Myocyte (in vitro differentiated cells): Measurements from ENCODE around the gene FTO. TPM values are rescaled to one million over a fixed set of nuclear protein-coding genes. Genes with fewer than 3 reads are reported as not detected.
"Not testable (repeated sequence)": the region's sequence is repeated elsewhere in the genome, so short reads cannot be mapped to it uniquely, and the experiment has no call there.

ENCODE experiments used
- DNase-seq: peaks from one replicate; pipeline ENCODE4 v3.0.0-alpha.2; 2012; ENCODE audit warnings: low read depth
- total RNA-seq: library from RNA; depleted of rRNA; stranded (reverse); fragments of >200 nt; gene quantifications from 2 replicates; pipeline ENCODE4 v1.2.3, GENCODE V29; 2014

FTO gene
- total RNA-seq, 1 donor from 2014 or later: 121 TPM

GRCh38 chr16:53821957-53822625, 118.1 kb downstream of the FTO start:
- DNase-seq: peak; percentile 75

DNA sequence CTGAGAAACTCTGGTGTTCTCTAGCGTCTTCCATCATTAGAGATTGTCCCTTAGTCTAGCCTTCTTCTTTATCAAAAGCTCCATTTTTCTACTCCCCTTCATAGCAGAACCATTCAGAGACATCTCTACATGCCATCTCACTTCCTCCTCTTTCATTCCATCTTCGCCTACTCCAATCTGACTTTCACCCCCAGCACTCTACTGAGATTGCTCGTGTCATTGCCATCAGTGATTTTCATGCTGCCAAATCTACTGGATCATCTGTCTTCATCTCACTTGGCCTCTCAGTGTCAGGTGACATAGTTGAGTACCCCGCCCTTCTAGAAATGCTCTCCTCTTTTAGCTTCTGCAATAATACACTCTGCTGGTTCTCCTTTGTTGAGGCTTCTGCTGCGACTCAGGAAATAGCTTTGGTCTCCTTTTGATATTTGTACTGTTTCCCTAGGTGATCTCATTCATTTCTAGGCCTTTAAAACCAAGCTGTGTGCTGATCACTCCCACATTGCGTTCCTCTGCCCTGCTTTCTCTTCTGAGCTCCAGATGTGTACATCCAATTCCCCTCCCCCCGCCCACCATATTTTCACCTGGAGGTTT, 119.1 kb downstream of the FTO start:
- peak; percentile 70 for DNase-seq

DNA sequence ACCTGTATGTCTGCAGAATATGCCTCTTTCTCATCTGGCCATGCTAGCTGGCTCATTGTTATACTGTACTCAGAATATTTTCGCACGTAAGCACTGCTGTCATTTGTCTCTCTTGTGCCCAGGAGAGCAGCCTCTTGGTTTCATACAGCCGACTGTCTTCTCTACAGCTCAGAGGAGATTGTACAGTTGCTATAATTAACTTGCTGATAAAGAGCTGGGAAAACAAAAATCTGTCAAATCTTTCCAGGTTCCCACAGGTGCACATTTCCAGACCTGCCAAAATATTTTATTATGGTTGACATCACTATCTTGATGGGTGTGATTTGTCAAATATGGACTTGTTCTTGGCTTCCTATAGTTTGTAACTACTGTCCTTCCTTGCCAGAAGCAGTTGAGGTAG, 122.7 kb downstream of the FTO start:
- DNase-seq: no peak

- DNase-seq: no peak
These were observed 123.8 kb downstream of the FTO start for GRCh38 chr16:53827741-53828140.

- no peak for DNase-seq
These were observed 125.3 kb downstream of the FTO start for GRCh38 chr16:53829186-53829747.

DNA sequence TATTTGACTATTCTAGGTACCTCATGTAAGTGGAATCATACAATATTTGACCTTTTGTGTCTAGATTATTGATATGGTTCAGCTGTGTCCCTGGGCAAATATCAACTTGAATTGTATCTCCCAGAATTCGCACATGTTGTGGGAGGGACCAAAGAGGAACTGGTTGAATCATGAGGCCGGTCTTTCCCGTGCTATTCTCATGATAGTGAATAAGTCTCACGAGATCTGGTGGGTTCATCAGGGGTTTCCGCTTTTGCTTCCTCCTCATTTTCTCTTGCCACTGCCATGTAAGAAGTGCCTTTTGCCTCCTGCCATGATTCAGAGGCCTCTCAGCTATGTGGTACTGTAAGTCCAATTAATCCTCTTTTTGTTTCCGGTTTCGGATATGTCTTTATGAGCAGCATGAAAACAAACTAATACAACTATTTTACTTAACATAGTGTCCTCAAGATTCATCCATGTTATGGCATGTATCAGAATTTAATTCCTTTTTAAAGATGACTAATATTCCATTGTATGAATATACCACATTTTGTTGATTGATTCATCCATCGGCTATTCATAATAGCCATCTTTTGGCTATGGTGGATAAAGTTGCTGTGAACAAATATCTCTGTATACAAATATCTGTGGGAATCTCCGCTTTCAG, 129.1 kb downstream of the FTO start:
- no peak for DNase-seq

DNA sequence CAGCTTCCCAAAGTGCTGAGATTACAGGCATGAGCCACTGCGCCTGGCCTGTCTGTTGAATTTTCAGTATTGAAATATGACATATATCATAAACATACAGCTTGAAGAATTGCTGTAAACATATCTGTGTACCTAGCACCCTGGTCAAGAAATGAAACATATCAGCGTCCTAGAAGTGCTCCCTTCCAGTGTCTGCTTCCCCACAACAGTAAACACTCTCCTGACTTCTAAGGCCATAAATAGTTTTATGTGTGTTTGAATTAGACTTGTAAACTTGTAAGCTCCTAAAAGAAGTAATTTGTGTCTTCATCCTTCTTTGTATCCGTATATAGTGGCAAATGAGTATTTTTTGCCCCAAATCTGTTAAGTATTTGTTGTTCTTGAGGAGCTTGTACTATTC, 132.2 kb downstream of the FTO start:
- DNase-seq: no peak

DNA sequence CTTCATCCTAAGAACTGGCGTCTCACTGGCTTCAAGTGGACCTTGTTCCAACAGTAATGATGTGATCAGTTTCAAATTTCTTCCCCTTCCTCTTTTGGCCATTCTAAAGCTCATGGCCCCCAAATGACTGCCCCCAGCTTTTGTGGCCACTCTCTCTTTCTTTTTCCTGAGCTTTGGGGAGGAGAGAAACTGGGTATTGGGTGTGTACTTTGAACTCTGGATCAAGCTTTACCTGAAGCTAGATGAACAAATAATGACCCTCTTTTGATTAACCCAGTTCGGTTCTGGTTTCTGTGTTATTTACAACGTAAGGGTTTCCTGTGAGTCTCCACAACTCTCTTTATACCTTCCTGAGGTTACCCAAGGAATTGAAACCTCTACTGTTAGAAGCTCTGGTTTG, 132.7 kb downstream of the FTO start:
- no peak for DNase-seq

DNA sequence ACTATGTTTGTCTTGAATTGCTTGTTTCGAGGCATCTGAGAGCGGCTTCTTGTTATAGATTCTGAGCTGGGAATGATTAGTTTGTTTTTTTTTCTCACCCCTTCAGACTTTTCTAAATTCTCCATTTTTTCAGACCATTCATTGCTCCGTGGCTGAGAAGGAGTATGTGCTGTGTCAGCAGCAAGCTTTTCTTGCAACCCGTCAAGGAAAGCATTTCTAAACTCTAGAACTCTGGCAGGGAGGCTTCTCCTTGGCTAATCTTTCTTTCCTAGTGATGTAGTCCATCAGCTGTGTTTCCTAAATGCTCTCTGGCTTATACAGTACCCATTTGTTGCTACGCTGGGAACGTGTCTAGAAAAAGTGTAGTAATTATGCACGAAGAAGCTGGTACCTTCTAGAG, 133.5 kb downstream of the FTO start:
- no peak for DNase-seq

- no peak for DNase-seq
These were observed 135.2 kb downstream of the FTO start for GRCh38 chr16:53839150-53839549.

DNA sequence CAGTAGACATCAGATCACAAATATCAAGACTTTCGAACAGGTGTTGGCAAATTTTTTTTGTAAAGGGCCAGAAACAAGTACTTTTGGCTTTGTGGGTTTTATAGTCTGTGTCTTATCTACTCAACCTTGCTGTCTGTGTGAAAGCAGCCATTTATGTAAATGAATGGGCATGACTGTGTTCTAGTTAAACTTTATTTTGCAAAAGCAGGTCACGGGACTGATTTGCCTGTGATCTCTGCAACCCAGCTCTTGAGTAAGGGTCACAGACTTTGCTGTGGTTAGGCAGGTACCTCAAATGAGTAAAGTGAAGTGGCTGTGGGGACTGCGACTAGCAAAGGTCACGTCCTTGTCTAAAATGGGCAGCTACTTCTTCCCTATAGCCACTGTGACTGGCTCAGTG, 136.5 kb downstream of the FTO start:
- DNase-seq: no peak

DNA sequence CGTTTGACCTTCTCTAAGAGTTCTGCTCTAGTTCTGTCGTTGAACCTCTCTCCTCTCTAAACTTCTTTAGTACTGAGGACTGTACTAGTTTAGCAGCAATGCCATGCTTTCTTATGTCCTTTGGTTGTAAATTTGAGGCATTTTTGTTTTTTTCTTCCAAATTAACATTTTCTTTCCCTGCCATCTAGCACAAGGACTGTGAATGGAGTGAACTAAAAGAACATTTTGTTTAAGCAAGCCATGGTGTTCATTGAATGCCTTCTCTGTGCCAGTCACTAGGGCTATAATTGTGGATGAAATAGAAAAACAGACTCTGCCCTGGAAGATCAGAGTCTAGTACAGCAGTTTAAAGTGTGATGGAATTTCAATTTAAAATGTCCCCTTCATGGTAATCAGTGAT, 137.9 kb downstream of the FTO start:
- no peak for DNase-seq

GRCh38 chr16:53843084-53843483, 139.1 kb downstream of the FTO start:
- DNase-seq: no peak

DNA sequence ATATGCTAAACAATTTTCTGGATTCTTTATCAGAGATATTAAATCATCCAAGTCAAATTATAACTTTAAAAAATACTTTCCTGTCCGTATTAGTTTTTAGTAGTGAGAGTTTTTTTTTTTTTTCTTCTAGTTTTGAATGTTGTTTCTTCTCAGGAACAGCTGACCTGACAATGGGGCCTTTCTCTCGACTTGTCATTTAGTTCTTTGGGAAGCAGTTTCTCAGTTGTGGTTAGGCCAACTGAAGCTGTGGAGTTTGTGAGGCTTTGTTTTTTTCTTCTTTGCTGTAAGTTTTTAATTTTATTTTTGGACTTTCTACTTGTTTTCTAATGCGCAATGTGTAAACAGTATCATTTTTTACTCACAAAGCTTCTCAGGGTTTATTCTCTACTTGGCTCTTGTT, 140.8 kb downstream of the FTO start:
- peak; percentile 51 for DNase-seq

DNA sequence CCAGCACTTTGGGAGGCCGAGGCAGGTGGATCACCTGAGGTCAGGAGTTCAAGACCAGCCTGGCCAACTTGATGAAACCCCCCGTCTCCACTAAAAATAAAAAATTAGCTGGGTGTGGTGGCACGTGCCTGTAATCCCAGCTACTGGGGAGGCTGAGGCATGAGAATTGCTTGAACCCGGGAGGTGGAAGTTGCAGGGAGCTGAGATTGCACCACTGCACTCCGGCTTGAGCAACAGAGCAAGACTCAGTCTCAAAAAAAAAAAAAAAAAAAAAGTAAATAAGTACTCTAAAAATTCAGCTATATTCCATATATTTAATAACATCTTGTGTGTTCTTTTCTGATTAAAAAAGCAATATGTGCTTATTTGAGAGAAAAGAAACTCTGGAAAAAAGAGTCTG, 142.6 kb downstream of the FTO start:
- not testable (repeated sequence) for DNase-seq

- DNase-seq: no peak
These were observed 143.0 kb downstream of the FTO start for GRCh38 chr16:53846971-53847370.

DNA sequence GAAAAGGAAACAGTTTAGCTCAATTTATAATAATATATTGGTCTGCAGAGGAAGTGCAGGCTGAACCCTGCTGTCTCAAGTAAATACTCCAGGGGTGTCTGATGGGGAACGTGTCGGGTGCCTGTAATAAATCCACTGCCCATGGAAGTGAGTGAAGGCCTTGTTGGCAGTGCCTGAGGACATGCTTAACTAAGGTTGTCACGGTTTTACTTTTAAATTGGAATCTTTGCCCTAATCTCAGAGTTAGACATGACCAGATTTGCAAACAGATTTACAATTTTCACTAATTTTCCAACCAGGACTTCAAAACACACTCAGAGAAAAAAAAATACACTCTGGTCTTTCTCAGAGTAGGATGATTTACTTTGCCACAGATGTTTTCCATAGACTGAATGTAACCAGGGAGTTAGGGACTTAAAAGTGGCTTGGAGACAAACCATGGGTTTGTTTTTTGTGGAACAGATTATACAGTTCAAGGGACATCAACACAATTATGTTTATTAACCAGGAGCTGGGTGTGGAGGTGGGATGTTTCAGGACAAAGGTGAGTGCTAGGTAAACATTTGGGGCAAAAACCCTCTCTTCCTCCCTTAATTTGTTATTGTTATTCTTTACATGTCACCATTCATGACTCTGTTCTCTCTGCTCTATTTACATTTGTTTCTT, 144.5 kb downstream of the FTO start:
- DNase-seq: no peak

- no peak for DNase-seq
These were observed 145.0 kb downstream of the FTO start for GRCh38 chr16:53848950-53849349.

DNA sequence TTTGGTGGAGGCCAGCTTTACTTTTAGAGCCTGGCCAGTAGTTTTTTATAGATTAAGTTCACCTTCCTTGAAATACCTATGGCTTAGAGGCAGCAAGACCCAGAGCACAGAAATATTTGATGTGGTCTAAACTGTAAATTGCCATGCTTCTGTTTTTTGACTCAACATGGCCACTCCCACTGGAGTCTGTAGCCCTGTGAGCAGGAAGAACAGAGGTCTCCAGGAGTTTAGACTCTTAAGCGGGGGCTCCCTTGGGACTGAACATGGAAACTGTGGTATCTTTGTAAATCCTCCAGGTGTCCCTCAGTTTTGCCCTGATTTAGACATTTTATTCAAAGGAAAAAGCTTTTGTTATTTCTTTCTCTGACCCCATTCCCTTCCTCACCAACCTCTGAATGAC, 145.6 kb downstream of the FTO start:
- DNase-seq: no peak

DNA sequence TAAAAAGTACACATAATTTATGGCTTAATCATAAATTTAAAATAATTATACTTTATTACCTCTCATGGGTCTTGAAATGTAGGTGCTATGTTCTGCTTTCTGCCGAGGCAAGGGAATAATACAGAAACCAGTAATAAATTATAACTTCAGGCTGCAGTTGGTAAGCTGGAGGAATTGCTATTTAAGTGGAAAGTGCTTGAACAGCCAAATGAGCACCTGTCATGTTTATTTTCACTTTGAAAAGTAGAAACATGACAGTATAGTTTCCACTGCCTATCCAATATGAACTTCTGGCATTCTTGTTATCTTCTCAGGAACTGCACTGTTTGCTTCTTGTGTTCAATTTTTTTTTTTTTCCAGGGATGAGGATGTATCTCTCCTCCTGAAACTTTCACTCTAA, 146.0 kb downstream of the FTO start:
- no peak for DNase-seq

DNA sequence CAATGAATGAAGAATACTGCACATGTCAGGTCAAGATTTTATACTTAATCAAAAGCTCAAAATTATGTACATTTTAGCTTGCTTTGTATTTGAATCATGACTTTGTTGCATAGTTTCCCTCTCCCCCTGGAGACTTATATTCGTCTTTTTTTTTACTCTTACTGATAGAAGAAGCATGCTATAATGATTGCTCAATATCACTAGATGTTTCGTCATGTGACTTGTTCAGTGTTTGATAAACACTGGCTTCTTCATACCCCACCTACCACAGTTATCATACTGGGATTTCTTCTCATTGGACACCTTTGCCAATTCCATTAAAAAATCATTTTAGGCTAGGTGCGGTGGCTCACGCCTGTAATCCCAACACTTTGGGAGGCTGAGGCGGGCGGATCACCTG, 148.7 kb downstream of the FTO start:
- DNase-seq: no peak

- DNase-seq: no peak
These were observed 151.1 kb downstream of the FTO start for GRCh38 chr16:53855056-53855455.
